DMS53 treated with DMSO at 0.1 percent for 48 hours (cell line): Measurements from ENCODE around the gene THEMIS.
A peak's percentile ranks its signal among the peaks of the same experiment; 100 is the strongest.
"Not testable (repeated sequence)": the region's sequence is repeated elsewhere in the genome, so short reads cannot be mapped to it uniquely, and the experiment has no call there.

ENCODE experiments used
- DNase-seq: peaks from one replicate; lab custom pipeline; 2025; ENCODE audit not compliant: unreplicated experiment; lab: John Stamatoyannopoulos, UW

THEMIS gene

GRCh38 chr6:127914240-127914639, 13.4 kb upstream of the THEMIS start:
- no peak for DNase-seq

- DNase-seq, result no peak
These were observed 12.1 kb upstream of the THEMIS start for GRCh38 chr6:127912914-127913313.

- no peak for DNase-seq
These were observed 7.2 kb upstream of the THEMIS start for GRCh38 chr6:127907960-127908640.

- DNase-seq, result no peak
These were observed 3.3 kb upstream of the THEMIS start for GRCh38 chr6:127904160-127904559.

GRCh38 chr6:127902933-127903332, 2.1 kb upstream of the THEMIS start:
- DNase-seq, result no peak

GRCh38 chr6:127897484-127897883, 3.4 kb downstream of the THEMIS start:
- DNase-seq, result no peak

- no peak for DNase-seq
These were observed 6.8 kb downstream of the THEMIS start for GRCh38 chr6:127894051-127894450.

GRCh38 chr6:127893541-127893940, 7.3 kb downstream of the THEMIS start:
- no peak for DNase-seq

GRCh38 chr6:127891731-127892326, 9.0 kb downstream of the THEMIS start:
- DNase-seq, result no peak

GRCh38 chr6:127886603-127887002, 14.3 kb downstream of the THEMIS start:
- no peak for DNase-seq

- DNase-seq, result no peak
These were observed 16.7 kb downstream of the THEMIS start for GRCh38 chr6:127884134-127884533.

- not testable (repeated sequence) for DNase-seq
These were observed 18.9 kb downstream of the THEMIS start for GRCh38 chr6:127881949-127882348.

GRCh38 chr6:127880429-127880828, 20.4 kb downstream of the THEMIS start:
- no peak for DNase-seq

GRCh38 chr6:127879685-127880084, 21.2 kb downstream of the THEMIS start:
- DNase-seq, result no peak

- no peak for DNase-seq
These were observed 22.7 kb downstream of the THEMIS start for GRCh38 chr6:127878115-127878514.

- DNase-seq, result no peak
These were observed 23.6 kb downstream of the THEMIS start for GRCh38 chr6:127877231-127877630.

- no peak for DNase-seq
These were observed 31.0 kb downstream of the THEMIS start for GRCh38 chr6:127869772-127870404.

GRCh38 chr6:127869183-127869582, 31.7 kb downstream of the THEMIS start:
- DNase-seq, result no peak

GRCh38 chr6:127868338-127868737, 32.5 kb downstream of the THEMIS start:
- no peak for DNase-seq

- DNase-seq, result no peak
These were observed 34.1 kb downstream of the THEMIS start for GRCh38 chr6:127866766-127867165.

- no peak for DNase-seq
These were observed 35.8 kb downstream of the THEMIS start for GRCh38 chr6:127865108-127865507.

- peak; percentile 78 for DNase-seq
These were observed 36.2 kb downstream of the THEMIS start for GRCh38 chr6:127864701-127865100.
